Testis (tissue), 3 donors: ENCODE data around the gene TGFBR2. TPM values are rescaled to one million over a fixed set of nuclear protein-coding genes. Genes with fewer than 3 reads are reported as not detected.

Experiments
- DNase-seq: peaks from one replicate; pipeline ENCODE4 v3.0.0-alpha.2; 2019
- H3K27ac ChIP-seq, 2 donors: fragments of 200-600 bp; sonication (generic); one replicate each; pipeline ENCODE4 v1.5.1; 2019
- H3K27me3 ChIP-seq: fragments of 200-600 bp; sonication (generic); one replicate; pipeline ENCODE4 v1.5.1; 2019
- H3K36me3 ChIP-seq: fragments of 200-600 bp; sonication (generic); one replicate; pipeline ENCODE4 v1.5.1; 2017; ENCODE audit warnings: low read depth; ENCODE audit errors: missing control alignments
- H3K4me1 ChIP-seq: fragments of 200-600 bp; sonication (generic); one replicate; pipeline ENCODE4 v1.5.1; 2019
- H3K4me3 ChIP-seq, 2 donors: fragments of 200-600 bp; sonication (generic); one replicate each; pipeline ENCODE4 v1.5.1; 2017 to 2019
- H3K9me3 ChIP-seq: fragments of 200-600 bp; sonication (generic); one replicate; pipeline ENCODE4 v1.5.1; 2017
- CTCF ChIP-seq, 3 experiments: fragments of 450-650 bp in 2 of 3; fragments of 200-600 bp in 1 of 3; sonication (generic) in 1 of 3; IDR thresholded peaks; one replicate each; pipeline ENCODE4 v1.5.1; 2016 to 2019; ENCODE audit warnings: antibody characterized with exemption in 3 of 3, mild to moderate bottlenecking in 2 of 3, moderate library complexity in 1 of 3
- POLR2A ChIP-seq: fragments of 450-650 bp; IDR thresholded peaks from one replicate; pipeline ENCODE4 v1.6.1; 2017; ENCODE audit warnings: antibody characterized with exemption, mild to moderate bottlenecking, moderate library complexity
- WGBS, 2 donors: methylation state at CpG; one replicate each; pipeline ENCODE4 v1.1.5; 2018; 5-methylcytosine and 5-hydroxymethylcytosine counted together
- intact Hi-C: fragments of 100-400 bp; cut with DNase I; formaldehyde crosslinking; loops from one replicate; pipeline ENCODE4 v1.15.1; 2023; ENCODE audit warnings: low total_unique reads
- polyA plus RNA-seq: library from polyadenylated mRNA; stranded (reverse); fragments of 350-450 nt; fragmentation: Illumina TruSeq; extraction: RNeasy Lipid Tissue Mini Kit (QIAGEN cat#74804); gene quantifications from one replicate; pipeline ENCODE4 v1.2.3, GENCODE V29; 2014; ENCODE audit warnings: low read depth, low replicate concordance; ENCODE audit not compliant: insufficient read depth
- total RNA-seq, 2 donors: library from RNA; depleted of rRNA; stranded (reverse); fragments of >200 nt; gene quantifications; one replicate each; pipeline ENCODE4 v1.2.3, GENCODE V29; 2016

Gene TGFBR2
- total and polyA plus RNA-seq, 3 donors from 2014 or later, result 18.7 to 35.3 (median 26.1) TPM

- TF ChIP-seq CTCF (IDR thresholded peaks at IDR 0.05) (no peak), POLR2A (no peak)
- peaks cover 28% of the 10 kb centered on the region for H3K4me1 ChIP-seq
- H3K27me3 ChIP-seq, result no peaks in the 10 kb centered on the region
- peak overlapping the region in 1 of 2 donors; percentile 82 for H3K27ac ChIP-seq
- H3K9me3 ChIP-seq, result no peaks in the 10 kb centered on the region
- H3K36me3 ChIP-seq, result no peaks in the 10 kb centered on the region
- DNase-seq, result no peak
- WGBS, 2 donors, result 79 to 81% methylated on average over 8 of the region's 8 CpGs
- intact Hi-C loops, result loop anchor here (10.0 kb wide), 1 partner anchor 163 kb away; no protein-coding TSS in a partner anchor
- no peak overlapping the region for H3K4me3 ChIP-seq
Observed at GRCh38 chr3:30687930-30688570, 81.6 kb downstream of the TGFBR2 start.

- intact Hi-C loops, result loop anchor here (10.0 kb wide), 1 partner anchor 164 kb away; no protein-coding TSS in a partner anchor
- Histone ChIP-seq H3K27ac (peak overlapping the region; percentile 21 to 82), H3K4me3 (no peak overlapping the region), H3K9me3 (no peaks in the 10 kb centered on the region), H3K4me1 (peaks cover 22% of the 10 kb centered on the region), H3K36me3 (no peaks in the 10 kb centered on the region), H3K27me3 (no peaks in the 10 kb centered on the region)
- peak; percentile 32 for DNase-seq
- TF ChIP-seq CTCF (IDR thresholded peaks at IDR 0.05) (no peak), POLR2A (no peak)
- whole genome bisulfite sequencing, 2 donors, result 42 to 50% methylated on average over 10 of the region's 10 CpGs
Observed at GRCh38 chr3:30688776-30689641, 82.6 kb downstream of the TGFBR2 start.

- H3K9me3 ChIP-seq, result no peaks in the 10 kb centered on the region
- intact Hi-C loops, result no loop called here
- no peak overlapping the region for H3K4me3 ChIP-seq
- TF ChIP-seq POLR2A, result no peak
- no peak for TF ChIP-seq CTCF (IDR thresholded peaks at IDR 0.05)
- no peak overlapping the region for H3K27ac ChIP-seq
- no peaks in the 10 kb centered on the region for H3K36me3 ChIP-seq
- H3K27me3 ChIP-seq, result no peaks in the 10 kb centered on the region
- peaks cover 15% of the 10 kb centered on the region for H3K4me1 ChIP-seq
- 89 to 96% methylated on average over 2 of the region's 2 CpGs for WGBS, 2 donors
- DNase-seq, result no peak
Observed at GRCh38 chr3:30690199-30690598, 83.8 kb downstream of the TGFBR2 start.

- H3K9me3 ChIP-seq, result no peaks in the 10 kb centered on the region
- peaks cover 15% of the 10 kb centered on the region for H3K4me1 ChIP-seq
- no peak overlapping the region for H3K4me3 ChIP-seq
- DNase-seq, result no peak
- intact Hi-C loops, result no loop called here
- H3K36me3 ChIP-seq, result no peaks in the 10 kb centered on the region
- H3K27me3 ChIP-seq, result no peaks in the 10 kb centered on the region
- TF ChIP-seq POLR2A (no peak), CTCF (IDR thresholded peaks at IDR 0.05) (no peak)
- H3K27ac ChIP-seq, result no peak overlapping the region
- 80 to 84% methylated on average over 5 to 10 of the region's 10 CpGs for WGBS, 2 donors
Observed at GRCh38 chr3:30691249-30691880, 85.0 kb downstream of the TGFBR2 start.
